Measurements from ENCODE around the gene MTERF1.

DNA sequence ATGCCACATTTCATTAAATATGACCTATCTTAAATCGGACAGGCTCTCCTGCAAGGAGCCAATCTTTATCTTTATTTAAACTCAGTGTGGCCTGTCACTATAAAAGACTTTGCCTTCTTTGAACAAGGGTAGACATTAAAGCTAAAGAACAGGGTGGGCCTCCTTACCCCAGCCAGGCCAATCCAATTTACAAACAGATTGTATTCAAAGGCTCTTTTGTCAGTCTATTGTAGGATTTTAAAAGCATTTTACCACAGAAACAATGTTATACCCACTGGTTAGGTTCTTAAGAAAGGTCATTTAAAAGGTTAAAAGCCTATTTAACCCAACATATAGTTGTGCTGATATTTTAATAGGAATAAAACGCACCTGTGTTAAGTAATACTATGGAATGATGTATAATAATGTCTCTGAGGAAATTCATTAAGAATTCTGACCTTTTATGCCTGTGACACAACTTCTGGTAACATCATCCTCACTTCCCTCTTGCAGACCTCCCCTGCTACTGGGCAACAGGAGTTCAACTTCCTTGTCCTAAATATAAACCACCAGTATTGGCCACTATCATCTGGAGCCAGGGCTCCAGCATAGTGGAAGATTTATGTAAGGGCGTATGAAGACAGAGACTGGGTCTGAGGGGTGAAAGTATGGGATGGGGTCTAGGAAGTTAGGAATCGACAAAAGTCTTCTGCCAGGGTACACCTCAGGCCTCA lies 32.5 kb downstream of the MTERF1 start:
- TF ChIP-seq CTCF (IDR thresholded peaks at IDR 0.05; ENCODE audit: insufficient read depth, low read length) (no peak), POLR2AphosphoS5 (IDR thresholded peaks at IDR 0.05; ENCODE audit: low read depth) (no peak), REST (IDR thresholded peaks at IDR 0.05; ENCODE audit: insufficient replicate concordance, low read depth) (no peak)
